Measurements from ENCODE around the gene PDGFB.

The PDGFB gene

GRCh38 chr22:39253435-39254070 lies 8.8 kb upstream of the PDGFB start:
- Histone ChIP-seq H3K9me3 (ENCODE audit: low read depth, low read length) (no peaks in the 10 kb centered on the region), H3K27ac (no peak overlapping the region), H3K36me3 (ENCODE audit: insufficient read depth, low read length) (no peaks in the 10 kb centered on the region), H3K4me3 (no peak overlapping the region), H3K9ac (ENCODE audit: insufficient read length) (no peak overlapping the region)
- no peak for TF ChIP-seq EZH2 (IDR thresholded peaks at IDR 0.05)
- TF ChIP-seq FOXP2 (optimal IDR thresholded peaks at IDR 0.05; ENCODE audit: control extremely low read depth, extremely low read length, insufficient read depth), result no peak
- no peak for TF ChIP-seq POLR2AphosphoS5 (IDR thresholded peaks at IDR 0.05; ENCODE audit: borderline replicate concordance, low read depth, low read length)
- no peak for DNase-seq (ENCODE audit: low read depth, low spot score)

- Histone ChIP-seq H3K9me3 (ENCODE audit: low read depth, low read length) (no peaks in the 10 kb centered on the region), H3K9ac (ENCODE audit: insufficient read length) (no peak overlapping the region), H3K36me3 (ENCODE audit: insufficient read depth, low read length) (no peaks in the 10 kb centered on the region), H3K27ac (no peak overlapping the region), H3K4me3 (no peak overlapping the region)
- DNase-seq (ENCODE audit: low read depth, low spot score), result no peak
- TF ChIP-seq EZH2 (IDR thresholded peaks at IDR 0.05) (no peak), FOXP2 (optimal IDR thresholded peaks at IDR 0.05; ENCODE audit: control extremely low read depth, extremely low read length, insufficient read depth) (no peak), POLR2AphosphoS5 (IDR thresholded peaks at IDR 0.05; ENCODE audit: borderline replicate concordance, low read depth, low read length) (no peak)
These were observed 8.0 kb upstream of the PDGFB start for GRCh38 chr22:39252461-39253434.

GRCh38 chr22:39251762-39252460 lies 7.1 kb upstream of the PDGFB start:
- Histone ChIP-seq H3K27ac (no peak overlapping the region), H3K4me3 (no peak overlapping the region), H3K36me3 (ENCODE audit: insufficient read depth, low read length) (no peaks in the 10 kb centered on the region), H3K9me3 (ENCODE audit: low read depth, low read length) (no peaks in the 10 kb centered on the region), H3K9ac (ENCODE audit: insufficient read length) (no peak overlapping the region)
- no peak for TF ChIP-seq EZH2 (IDR thresholded peaks at IDR 0.05)
- no peak for TF ChIP-seq FOXP2 (optimal IDR thresholded peaks at IDR 0.05; ENCODE audit: control extremely low read depth, extremely low read length, insufficient read depth)
- TF ChIP-seq POLR2AphosphoS5 (IDR thresholded peaks at IDR 0.05; ENCODE audit: borderline replicate concordance, low read depth, low read length), result no peak
- DNase-seq (ENCODE audit: low read depth, low spot score), result no peak

GRCh38 chr22:39250838-39251237 lies 6.1 kb upstream of the PDGFB start:
- no peak for TF ChIP-seq FOXP2 (optimal IDR thresholded peaks at IDR 0.05; ENCODE audit: control extremely low read depth, extremely low read length, insufficient read depth)
- no peak for TF ChIP-seq POLR2AphosphoS5 (IDR thresholded peaks at IDR 0.05; ENCODE audit: borderline replicate concordance, low read depth, low read length)
- no peak for TF ChIP-seq EZH2 (IDR thresholded peaks at IDR 0.05)
- no peaks in the 10 kb centered on the region for H3K36me3 ChIP-seq (ENCODE audit: insufficient read depth, low read length)
- no peaks in the 10 kb centered on the region for H3K9me3 ChIP-seq (ENCODE audit: low read depth, low read length)
- no peak for DNase-seq (ENCODE audit: low read depth, low spot score)
- no peak overlapping the region for H3K27ac ChIP-seq
- no peak overlapping the region for H3K4me3 ChIP-seq
- H3K9ac ChIP-seq (ENCODE audit: insufficient read length), result no peak overlapping the region

- Histone ChIP-seq H3K4me3 (no peak overlapping the region), H3K9ac (ENCODE audit: insufficient read length) (no peak overlapping the region), H3K9me3 (ENCODE audit: low read depth, low read length) (no peaks in the 10 kb centered on the region), H3K27ac (no peak overlapping the region), H3K36me3 (ENCODE audit: insufficient read depth, low read length) (no peaks in the 10 kb centered on the region)
- DNase-seq (ENCODE audit: low read depth, low spot score), result no peak
- no peak for TF ChIP-seq EZH2 (IDR thresholded peaks at IDR 0.05)
- TF ChIP-seq POLR2AphosphoS5 (IDR thresholded peaks at IDR 0.05; ENCODE audit: borderline replicate concordance, low read depth, low read length), result no peak
- no peak for TF ChIP-seq FOXP2 (optimal IDR thresholded peaks at IDR 0.05; ENCODE audit: control extremely low read depth, extremely low read length, insufficient read depth)
These were observed 5.3 kb upstream of the PDGFB start for GRCh38 chr22:39250131-39250530.

GRCh38 chr22:39249086-39249704 lies 4.4 kb upstream of the PDGFB start:
- H3K4me3 ChIP-seq, result no peak overlapping the region
- TF ChIP-seq POLR2AphosphoS5 (IDR thresholded peaks at IDR 0.05; ENCODE audit: borderline replicate concordance, low read depth, low read length) (no peak), FOXP2 (optimal IDR thresholded peaks at IDR 0.05; ENCODE audit: control extremely low read depth, extremely low read length, insufficient read depth) (no peak), EZH2 (IDR thresholded peaks at IDR 0.05) (no peak)
- no peaks in the 10 kb centered on the region for H3K36me3 ChIP-seq (ENCODE audit: insufficient read depth, low read length)
- no peaks in the 10 kb centered on the region for H3K9me3 ChIP-seq (ENCODE audit: low read depth, low read length)
- H3K9ac ChIP-seq (ENCODE audit: insufficient read length), result no peak overlapping the region
- H3K27ac ChIP-seq, result no peak overlapping the region
- DNase-seq (ENCODE audit: low read depth, low spot score), result no peak

GRCh38 chr22:39248254-39248653 lies 3.5 kb upstream of the PDGFB start:
- no peak for DNase-seq (ENCODE audit: low read depth, low spot score)
- Histone ChIP-seq H3K9me3 (ENCODE audit: low read depth, low read length) (no peaks in the 10 kb centered on the region), H3K4me3 (no peak overlapping the region), H3K36me3 (ENCODE audit: insufficient read depth, low read length) (no peaks in the 10 kb centered on the region), H3K9ac (ENCODE audit: insufficient read length) (no peak overlapping the region), H3K27ac (no peak overlapping the region)
- TF ChIP-seq FOXP2 (optimal IDR thresholded peaks at IDR 0.05; ENCODE audit: control extremely low read depth, extremely low read length, insufficient read depth), result no peak
- no peak for TF ChIP-seq EZH2 (IDR thresholded peaks at IDR 0.05)
- TF ChIP-seq POLR2AphosphoS5 (IDR thresholded peaks at IDR 0.05; ENCODE audit: borderline replicate concordance, low read depth, low read length), result no peak

Measured in SK-N-MC (cell line).